ENCODE results near the gene AGPAT1.

GRCh38 chr6:32131439-32131948, 44.4 kb downstream of the AGPAT1 start:
- no peak for TF ChIP-seq POLR2A (IDR thresholded peaks at IDR 0.05; ENCODE audit: low read depth, low read length)
- TF ChIP-seq TAF1 (IDR thresholded peaks at IDR 0.05; ENCODE audit: borderline replicate concordance, low read depth, low read length), result no peak

All from GM12892 (cell line).